Heart left ventricle (tissue), 13 donors: ENCODE measurements around the gene TAF4B.

ENCODE experiments used
- CTCF ChIP-seq, 12 donors: fragments of 200-600 bp; sonication (generic) in 4 of 12; IDR thresholded peaks; one replicate each; pipeline versions ENCODE4 v1.5.0 to v1.8.0; 2018 to 2022; ENCODE audit warnings: antibody characterized with exemption in 12 of 12, mild to moderate bottlenecking in 5 of 12
- POLR2A ChIP-seq, 2 donors: fragments of 450-650 bp; IDR thresholded peaks; one replicate each; pipeline ENCODE4 v1.6.1; 2017; ENCODE audit warnings: antibody characterized with exemption in 2 of 2, mild to moderate bottlenecking in 2 of 2, moderate library complexity in 2 of 2
- donor health status: ischemic (EF 13 %, LVEDD 7.1; RV severe dilation, severe dysfunction).
- donor health status: DM: no; HTN: yes; CAD: no.
- donor health status: DM: no; HTN: no; CAD: no.
- donor health status: ischemic (EF 25% LVEDD 6.9; RV normal size, moderate dysfunction).
- donor health status: ischemic (EF 25% LVEDD 5.7; RV mildly dilated, moderate dysfunction).
- donor health status: ischemic (EF 35%, LVEDD 5.7; RV mildly dilated, moderate dysfunction).
- donor health status: nonischemic (EF 11% LVEDD 7.7; RV severe dilation, severe dysfunction).
- donor health status: DM: yes; HTN: yes; CAD: no.
- donor health status: PGD.
- donor health status: ischemic (EF 29% LVEDD 5.4; RV normal size, mild dysfunction).
- donor health status: nonischemic (EF 23%, LVEDD 6.1; RV moderate dilation, normal function).

DNA sequence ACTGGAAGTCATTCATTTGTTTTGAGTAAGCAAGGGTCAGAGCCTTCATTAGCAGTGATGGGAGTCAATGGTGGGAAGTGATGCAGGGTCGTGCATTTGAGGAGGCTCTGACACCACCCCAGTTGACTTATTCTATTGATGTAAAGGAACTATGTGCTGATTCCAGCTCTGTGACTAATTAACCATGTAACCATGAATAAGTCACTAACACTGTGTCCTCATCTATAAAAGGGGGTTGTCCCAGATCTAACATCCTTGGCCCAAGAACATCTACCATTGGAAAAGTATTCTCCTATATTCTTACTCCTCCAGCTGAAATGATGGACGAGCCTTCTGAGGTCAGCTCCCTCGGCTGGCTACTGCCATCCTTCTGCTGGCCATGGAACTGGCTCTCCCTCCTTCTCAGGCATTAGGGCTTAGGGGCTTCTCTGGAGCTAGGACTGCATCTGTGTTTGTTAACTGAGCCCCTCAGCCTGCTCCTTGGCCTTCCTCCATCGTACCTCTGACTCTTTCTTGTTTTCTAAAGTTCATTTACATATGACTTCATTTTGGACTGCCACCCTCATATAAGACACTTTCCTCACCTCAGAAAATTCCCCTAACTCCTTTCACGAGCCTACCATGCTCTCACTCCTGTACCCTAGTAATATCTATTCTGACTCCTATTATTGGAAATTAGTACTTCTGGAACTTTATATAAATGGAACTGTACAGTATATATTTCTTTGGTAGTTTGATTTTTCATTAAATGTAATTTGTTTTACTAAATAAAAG lies 206.6 kb downstream of the TAF4B start:
- TF ChIP-seq CTCF (IDR thresholded peaks at IDR 0.05) (no peak), POLR2A (IDR thresholded peaks at IDR 0.05) (no peak)
